GM19043 (cell line): Measurements from ENCODE around the gene GPR32.
A peak's percentile ranks its signal among the peaks of the same experiment; 100 is the strongest.
"Not testable (repeated sequence)": the region's sequence is repeated elsewhere in the genome, so short reads cannot be mapped to it uniquely, and the experiment has no call there.

ENCODE experiments used
- ATAC-seq: cut with Tn5 transposase; IDR thresholded peaks from one replicate; pipeline ENCODE4 v1.9.1; 2021; ENCODE audit warnings: low read depth; ENCODE audit not compliant: unreplicated experiment

The GPR32 gene

GRCh38 chr19:50797781-50798658 is 27.8 kb downstream of the GPR32 start:
- no peak for ATAC-seq

DNA sequence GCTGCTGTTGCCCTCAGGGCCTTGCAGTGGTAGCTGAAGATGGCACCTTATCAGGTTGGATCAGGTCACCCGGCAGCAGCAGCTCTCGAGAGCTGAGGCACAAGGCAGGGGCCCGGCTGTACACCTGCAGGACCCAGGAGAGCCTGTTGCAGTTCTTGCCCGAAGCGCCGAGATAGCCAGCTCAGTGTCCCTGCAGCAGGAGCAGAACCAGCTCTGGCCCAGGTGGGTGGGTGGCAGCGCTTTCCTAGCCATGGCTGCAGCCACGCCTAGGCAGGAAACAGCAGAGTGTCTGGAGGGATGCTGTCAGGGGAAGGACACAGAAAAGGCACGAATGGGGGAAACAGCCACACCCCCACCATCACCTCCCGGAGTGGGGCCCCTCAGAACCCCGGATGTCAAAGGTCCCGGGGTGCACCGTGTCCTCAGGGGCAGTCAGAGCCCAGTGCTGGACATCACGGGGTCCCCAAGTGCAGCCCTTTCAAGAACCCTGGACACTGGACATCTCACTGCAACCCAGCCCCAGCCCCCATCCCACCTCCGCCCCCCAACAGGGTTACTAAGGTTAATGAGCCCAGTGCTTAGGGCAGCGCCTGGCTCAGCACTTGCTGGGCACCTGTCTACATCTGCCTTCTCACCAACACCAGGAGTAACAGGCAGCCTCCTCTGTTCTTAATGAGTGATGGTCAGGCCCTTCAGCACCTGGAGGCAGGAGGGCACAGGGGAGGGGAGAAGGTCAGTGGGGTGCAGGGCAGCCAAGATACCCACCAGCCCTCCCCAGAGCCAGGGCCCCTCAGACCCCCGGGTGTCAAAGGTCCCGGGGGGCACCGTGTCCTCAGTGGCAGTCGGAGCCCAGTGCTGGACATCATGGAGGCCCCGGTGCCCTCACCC is 28.6 kb downstream of the GPR32 start:
- ATAC-seq, result no peak

DNA sequence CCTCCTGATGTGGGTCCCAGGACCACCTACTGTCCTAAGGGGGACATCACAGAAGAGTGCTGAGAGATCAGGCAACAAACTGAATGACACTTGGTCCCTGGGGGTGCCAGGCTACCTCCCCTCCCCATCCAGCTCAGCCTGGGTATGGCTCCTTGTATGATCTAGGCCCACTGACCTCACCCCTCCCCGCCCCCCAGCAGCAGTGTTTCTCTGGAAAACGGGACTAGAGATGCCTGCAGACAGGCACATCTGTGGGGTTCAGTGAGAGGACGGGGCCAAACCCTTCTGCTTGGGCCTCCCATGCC is 29.2 kb downstream of the GPR32 start:
- no peak for ATAC-seq

- ATAC-seq, result no peak
Measured at GRCh38 chr19:50801107-50801506, 30.8 kb downstream of the GPR32 start.

GRCh38 chr19:50803633-50804419 is 33.6 kb downstream of the GPR32 start:
- no peak for ATAC-seq

- ATAC-seq, result peak; percentile 89
Measured at GRCh38 chr19:50804420-50805272, 34.4 kb downstream of the GPR32 start.

DNA sequence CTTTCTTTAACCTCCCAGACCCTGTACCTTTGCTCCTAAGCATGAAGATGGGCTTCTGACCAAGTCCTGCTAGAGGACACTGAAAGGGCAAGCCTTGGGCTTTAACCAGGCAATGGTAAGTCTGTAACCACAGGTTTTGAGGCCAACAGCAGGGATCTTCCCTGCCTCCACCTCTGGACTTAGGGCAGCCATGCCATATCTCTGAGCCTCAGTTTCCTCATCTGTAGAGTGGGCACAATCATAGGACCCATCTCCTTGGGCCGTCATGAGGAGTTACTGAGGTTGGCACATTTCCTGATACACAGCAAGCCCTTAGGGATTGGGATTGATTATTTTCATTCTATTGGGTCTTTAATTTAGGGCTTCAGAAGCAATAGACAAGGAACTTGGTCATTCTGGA is 38.6 kb downstream of the GPR32 start:
- ATAC-seq, result no peak

DNA sequence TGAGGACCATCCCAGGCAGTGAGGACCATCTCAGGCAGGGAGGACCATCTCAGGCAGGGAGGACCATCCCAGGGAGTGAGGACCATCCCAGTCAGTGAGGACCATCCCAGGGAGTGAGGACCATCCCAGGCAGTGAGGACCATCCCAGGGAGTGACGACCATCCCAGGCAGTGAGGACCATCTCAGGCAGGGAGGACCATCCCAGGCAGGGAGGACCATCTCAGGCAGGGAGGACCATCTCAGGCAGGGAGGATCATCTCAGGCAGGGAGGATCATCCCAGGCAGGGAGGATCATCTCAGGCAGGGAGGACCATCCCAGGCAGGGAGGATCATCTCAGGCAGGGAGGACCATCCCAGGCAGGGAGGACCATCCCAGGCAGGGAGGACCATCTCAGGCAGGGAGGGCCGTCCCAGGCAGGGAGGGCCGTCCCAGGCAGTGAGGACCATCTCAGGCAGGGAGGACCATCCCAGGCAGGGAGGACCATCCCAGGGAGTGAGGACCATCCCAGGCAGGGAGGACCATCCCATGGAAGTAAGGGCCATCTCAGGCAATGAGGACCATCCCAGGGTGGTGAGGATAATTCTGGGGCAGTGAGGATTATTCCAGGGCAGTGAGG is 41.5 kb downstream of the GPR32 start:
- ATAC-seq, result not testable (repeated sequence)

DNA sequence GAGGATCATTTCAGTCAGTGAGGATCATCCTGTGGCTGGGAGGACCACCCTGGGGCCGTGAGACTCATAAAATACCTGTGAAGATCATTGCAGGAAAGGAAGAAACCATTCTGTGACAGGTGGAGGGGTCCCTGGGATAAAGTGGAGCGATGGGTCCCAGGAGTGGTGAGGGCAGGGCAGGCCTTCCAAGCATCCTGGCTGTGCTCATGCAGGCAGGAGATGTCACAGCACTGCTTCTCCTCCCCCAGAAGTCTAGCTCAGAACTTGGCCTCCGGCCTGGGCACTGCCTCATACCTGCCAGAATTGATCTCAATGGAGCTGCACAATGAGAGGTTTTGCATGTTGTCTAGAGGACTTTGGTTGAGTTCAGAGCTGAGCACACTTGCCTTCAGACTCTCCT is 42.2 kb downstream of the GPR32 start:
- no peak for ATAC-seq

DNA sequence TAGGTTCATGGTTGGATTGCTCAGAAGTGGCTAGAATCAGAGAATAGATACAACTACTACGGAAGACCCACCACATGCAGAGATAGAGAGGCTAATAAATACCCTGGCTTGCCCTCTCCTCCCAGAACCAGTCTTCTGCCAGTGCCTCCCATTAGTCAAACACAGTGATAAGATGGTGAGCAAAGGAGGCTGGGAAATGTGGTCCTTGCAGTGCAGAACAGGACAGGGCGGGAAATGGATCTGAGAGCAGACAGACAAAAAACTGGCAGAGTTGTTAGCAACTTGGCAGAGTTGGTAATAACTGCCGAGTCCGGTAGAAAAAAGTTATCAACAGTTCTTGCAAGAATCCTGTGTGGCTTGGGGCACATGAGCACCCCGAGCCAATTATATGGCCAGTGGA is 44.6 kb downstream of the GPR32 start:
- ATAC-seq, result no peak

GRCh38 chr19:50815439-50815838 is 45.2 kb downstream of the GPR32 start:
- no peak for ATAC-seq

DNA sequence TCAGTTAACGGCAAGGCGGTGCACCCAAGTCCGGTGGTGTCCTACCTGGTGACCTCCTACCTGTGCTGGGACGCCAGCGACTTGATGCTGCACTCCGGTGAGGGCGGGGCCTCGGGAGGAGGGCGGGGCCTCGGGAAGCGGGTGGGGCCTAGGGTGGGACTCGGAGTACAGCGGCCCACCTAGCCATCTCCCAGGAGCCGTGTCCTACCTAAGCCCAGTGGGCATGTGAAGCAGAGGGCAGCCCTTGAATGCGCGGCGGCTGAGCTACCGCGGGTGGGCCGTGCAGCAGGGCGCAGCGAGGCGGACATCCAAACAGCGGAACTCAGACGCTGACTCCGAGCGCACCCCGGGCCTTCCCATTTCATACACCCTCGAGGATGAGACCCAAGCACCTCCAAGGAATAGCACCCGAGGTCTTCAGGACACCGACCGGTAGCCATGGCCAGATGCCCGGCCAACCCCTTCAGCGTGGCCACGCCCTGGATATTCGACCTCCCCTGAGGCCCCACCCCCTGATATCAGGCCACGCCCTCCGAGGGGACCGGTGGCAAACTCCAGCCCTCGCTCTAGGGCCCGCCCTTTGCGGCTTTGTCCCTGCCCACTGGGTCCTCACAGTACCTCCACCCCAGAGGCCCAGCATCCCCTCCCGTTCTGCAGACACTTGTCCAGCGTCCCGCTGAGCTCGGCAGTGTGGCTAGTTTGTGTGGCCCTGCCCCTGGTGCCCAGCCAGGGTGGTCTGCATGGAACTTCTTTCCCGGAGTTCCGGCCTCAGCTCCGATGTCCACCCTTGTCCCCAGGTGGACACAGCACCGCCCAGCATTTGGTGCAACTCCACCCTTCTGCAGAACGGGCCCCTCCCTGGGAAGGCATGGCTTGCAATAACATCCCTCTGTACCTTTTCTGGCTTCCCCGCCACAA is 47.9 kb downstream of the GPR32 start:
- peak; percentile 55 for ATAC-seq

GRCh38 chr19:50818859-50819472 is 48.7 kb downstream of the GPR32 start:
- ATAC-seq, result no peak

- no peak for ATAC-seq
Measured at GRCh38 chr19:50819636-50820035, 49.4 kb downstream of the GPR32 start.

- ATAC-seq, result no peak
Measured at GRCh38 chr19:50820086-50820485, 49.8 kb downstream of the GPR32 start.

- ATAC-seq, result no peak
Measured at GRCh38 chr19:50820549-50821247, 50.4 kb downstream of the GPR32 start.

DNA sequence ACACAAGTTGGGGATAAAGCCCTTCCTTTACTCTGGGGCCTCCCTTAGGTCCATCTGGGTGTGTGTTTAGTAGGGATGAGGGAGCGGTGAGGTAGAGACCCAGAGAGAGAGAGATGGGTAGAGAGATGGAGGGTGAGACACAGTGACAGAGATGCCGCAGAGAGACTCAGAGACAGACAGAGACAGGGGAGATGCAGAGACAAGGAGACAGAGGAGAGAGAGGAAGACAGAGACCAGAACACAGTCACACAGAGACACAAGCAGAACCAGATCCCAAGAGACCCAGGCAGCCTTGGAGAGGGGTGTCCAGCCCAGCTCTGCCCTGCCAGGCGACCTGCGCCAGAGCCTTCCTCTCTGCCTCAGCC is 51.0 kb downstream of the GPR32 start:
- no peak for ATAC-seq
